ENCODE results near the gene KATNIP.

KATNIP gene

DNA sequence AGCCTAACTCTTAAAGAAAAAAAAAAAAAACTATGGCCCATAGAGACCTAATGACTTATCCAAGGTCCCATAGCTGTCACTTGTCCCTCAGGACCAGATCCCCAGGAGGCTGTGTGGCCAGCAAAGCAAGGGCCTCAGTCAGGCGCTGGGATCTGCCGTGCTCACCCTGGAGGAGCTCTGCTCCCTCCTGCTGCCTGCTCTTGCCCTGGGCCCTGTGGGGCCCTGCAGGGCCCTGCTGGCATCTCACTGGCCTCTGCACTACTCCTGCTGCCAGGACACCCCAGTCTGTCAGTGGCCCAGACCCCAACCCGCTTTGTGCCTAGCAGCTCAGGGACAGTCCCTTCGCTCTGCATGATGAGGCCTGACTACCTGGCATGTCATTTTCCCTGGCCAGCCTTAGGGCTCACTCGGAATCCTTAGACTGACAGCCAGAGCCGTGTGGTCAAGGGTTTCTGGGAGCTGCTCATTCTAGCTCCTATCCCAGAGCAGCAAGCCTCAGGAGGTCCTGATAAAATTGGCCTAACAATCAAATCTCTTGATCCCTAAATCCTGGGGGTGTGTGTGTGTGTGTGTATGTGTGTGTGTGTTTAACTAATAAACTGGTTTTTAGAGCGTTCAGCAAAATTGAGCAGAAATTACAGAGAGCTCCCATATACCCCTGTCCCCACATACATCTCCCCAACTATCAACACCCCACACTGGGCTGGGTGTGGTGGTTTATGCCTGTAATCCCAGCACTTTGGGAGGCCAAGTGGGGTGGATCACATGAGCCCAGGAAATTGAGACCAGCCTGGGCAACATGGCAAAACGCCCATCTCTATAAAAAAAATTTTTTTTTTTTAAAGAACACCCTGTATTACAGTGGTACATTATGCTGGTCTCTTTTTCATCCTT lies 21.7 kb downstream of the KATNIP start:
- H3K27ac ChIP-seq: peak overlapping the region; percentile 38
- TF ChIP-seq, protein P1, sequence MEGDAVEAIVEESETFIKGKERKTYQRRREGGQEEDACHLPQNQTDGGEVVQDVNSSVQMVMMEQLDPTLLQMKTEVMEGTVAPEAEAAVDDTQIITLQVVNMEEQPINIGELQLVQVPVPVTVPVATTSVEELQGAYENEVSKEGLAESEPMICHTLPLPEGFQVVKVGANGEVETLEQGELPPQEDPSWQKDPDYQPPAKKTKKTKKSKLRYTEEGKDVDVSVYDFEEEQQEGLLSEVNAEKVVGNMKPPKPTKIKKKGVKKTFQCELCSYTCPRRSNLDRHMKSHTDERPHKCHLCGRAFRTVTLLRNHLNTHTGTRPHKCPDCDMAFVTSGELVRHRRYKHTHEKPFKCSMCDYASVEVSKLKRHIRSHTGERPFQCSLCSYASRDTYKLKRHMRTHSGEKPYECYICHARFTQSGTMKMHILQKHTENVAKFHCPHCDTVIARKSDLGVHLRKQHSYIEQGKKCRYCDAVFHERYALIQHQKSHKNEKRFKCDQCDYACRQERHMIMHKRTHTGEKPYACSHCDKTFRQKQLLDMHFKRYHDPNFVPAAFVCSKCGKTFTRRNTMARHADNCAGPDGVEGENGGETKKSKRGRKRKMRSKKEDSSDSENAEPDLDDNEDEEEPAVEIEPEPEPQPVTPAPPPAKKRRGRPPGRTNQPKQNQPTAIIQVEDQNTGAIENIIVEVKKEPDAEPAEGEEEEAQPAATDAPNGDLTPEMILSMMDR (conservative IDR thresholded peaks at IDR 0.05; ENCODE audit: low read depth): no peak
- POLR2A ChIA-PET (ENCODE audit: low non-redundant PET): no interaction called here
- DNase-seq (ENCODE audit: low spot score): no peak
- CTCF ChIA-PET: interaction anchor here (0.6 to 0.8 kb wide), 3 partner anchors 69 to 171 kb away, joined by 3 read pairs; no protein-coding TSS in a partner anchor

DNA sequence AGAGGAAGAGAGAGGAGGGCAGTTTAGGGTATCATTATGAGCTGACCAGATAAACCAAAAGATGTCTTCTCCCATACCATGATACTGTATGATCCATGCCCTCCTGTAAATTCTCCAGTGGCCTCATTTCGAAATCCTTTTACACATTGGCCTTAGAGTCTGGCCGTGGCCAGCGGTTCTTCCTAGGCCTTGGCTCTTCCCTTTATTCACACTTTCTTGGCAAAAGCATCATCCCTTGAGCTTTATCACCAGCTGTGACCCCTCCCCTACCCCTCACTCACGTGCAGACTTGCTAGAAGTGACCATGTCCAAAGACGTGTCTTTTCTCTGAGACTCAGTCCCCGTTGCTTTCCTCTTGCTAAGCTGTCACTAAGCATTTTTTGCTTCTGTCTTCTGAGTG lies 22.8 kb downstream of the KATNIP start:
- TF ChIP-seq, protein P1 (conservative IDR thresholded peaks at IDR 0.05; ENCODE audit: low read depth): no peak
- DNase-seq (ENCODE audit: low spot score): no peak
- peak overlapping the region; percentile 38; the same call in 1 of the 2 replicates for H3K27ac ChIP-seq
- POLR2A ChIA-PET (ENCODE audit: low non-redundant PET): no interaction called here
- CTCF ChIA-PET: no interaction called here

DNA sequence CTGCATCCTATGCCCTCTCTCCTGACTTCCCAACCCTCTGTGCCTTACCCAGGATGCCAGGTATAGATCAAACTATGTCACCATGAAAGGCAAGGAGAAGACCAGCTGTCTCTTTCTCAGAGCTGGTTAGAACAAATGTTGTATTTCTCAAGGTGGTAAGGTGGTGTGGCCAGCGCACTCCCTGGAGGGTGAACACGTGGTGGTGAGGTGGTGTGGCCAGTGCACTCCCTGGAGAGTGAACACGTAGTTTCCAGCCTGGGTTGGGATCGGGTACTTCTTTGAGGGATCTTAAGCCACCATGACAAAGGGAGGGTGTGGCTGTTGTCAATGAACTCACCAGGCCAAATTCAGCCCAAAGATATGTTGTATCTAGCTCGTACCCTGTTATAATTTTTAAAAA lies 26.8 kb downstream of the KATNIP start:
- ChIA-PET CTCF (interaction anchor here (0.7 kb wide), 1 partner anchor 515 kb away, joined by 3 read pairs; no protein-coding TSS in a partner anchor), POLR2A (ENCODE audit: low non-redundant PET) (no interaction called here)
- no peak for DNase-seq (ENCODE audit: low spot score)
- H3K27ac ChIP-seq: peak overlapping the region; percentile 96
- TF ChIP-seq, protein P1 (conservative IDR thresholded peaks at IDR 0.05; ENCODE audit: low read depth): no peak

DNA sequence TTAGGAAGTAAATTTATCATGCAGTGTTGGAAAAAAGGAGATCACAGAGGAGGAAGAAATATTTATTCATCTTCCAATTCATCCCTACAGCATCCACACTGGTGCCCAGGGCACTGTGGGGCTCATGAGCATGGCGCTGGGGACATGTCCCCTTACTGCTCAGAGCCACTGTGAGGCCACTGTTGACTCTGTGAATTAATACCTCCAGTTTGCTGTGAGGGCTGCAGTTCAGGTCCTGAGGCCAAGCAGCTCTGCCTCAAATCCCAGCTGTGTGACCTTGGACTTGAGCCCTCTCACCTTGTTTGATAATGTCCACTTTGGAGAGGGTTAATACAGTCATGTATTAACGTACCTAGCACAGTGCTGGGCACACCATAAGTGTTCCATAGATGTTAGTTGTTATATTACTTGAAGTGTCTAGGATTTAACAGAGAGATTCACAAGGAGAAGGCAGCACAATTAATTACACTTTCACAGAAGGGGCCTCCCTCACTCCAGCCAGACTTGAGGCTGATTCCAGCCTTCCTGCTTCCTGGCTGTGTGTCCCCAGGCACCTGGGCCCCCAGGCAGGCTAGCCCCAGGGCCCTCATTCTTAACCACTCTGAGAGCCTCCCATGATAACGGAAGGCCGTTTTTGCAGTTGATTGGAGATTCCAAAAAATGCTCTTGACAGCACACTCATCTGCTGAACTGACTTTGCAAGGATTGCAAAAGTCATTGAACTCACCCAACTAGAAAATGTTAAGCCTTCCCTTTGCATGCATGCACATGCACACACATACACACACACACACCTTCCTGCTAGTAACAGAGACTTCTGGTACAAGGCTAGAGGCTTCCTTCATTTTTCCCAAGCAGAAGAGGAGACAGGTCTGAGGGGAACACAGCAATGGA lies 29.4 kb downstream of the KATNIP start:
- POLR2A ChIA-PET (ENCODE audit: low non-redundant PET): no interaction called here
- CTCF ChIA-PET: interaction anchor here (0.6 kb wide), 1 partner anchor 16 kb away, joined by 5 read pairs; no protein-coding TSS in a partner anchor

DNA sequence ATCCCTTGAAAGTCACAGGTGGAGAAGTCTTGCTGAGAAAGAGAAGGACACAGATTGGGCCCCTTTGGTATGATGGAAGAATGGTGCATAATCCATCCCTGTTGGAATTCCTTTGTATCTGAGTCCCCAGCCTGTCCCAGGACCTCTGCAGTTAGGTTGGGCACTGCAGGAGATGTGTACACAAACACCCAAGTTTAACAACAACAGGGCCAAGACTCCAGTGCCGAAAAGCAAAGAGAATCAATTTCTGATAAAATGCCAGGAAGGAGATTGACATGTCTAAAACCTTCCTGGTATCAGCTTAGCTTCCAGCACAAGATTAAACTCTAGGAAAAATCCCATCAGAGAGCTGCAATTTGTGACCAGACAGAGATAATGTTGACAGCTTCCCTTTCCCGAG lies 32.9 kb downstream of the KATNIP start:
- no peak overlapping the region for H3K27ac ChIP-seq
- ChIA-PET POLR2A (ENCODE audit: low non-redundant PET) (no interaction called here), CTCF (no interaction called here)
- TF ChIP-seq, protein P1 (conservative IDR thresholded peaks at IDR 0.05; ENCODE audit: low read depth): no peak
- DNase-seq (ENCODE audit: low spot score): no peak

More for the DNA sequence above, 29.4 kb downstream of the KATNIP start:
- H3K27ac ChIP-seq: peak overlapping the region; percentile 96
- TF ChIP-seq, protein P1 (conservative IDR thresholded peaks at IDR 0.05; ENCODE audit: low read depth): no peak
- DNase-seq (ENCODE audit: low spot score): peak; percentile 19

DNA sequence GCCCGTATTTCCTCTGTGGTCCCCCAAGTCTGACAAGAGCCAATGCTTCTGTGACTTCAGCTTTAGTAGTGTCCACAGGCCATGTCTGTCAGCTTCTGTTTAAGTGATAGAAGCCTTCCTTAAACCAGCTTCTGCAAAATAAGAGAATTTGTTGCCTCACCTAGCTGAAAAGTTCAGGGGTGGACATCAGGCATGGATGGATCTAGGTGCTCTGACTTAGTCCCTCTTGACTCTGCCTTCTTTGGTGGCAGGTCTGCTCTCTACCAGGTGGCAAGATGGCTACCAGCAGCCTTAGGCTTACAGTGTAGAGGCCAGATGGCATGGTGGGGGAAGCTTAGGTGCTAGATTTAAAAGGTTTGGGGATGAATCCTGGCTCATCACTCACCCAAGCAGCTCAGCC lies 33.7 kb downstream of the KATNIP start:
- no peak overlapping the region for H3K27ac ChIP-seq
- DNase-seq (ENCODE audit: low spot score): no peak
- CTCF ChIA-PET: no interaction called here
- POLR2A ChIA-PET (ENCODE audit: low non-redundant PET): no interaction called here
- TF ChIP-seq, protein P1 (conservative IDR thresholded peaks at IDR 0.05; ENCODE audit: low read depth): no peak
